Aorta (tissue), 5 donors: ENCODE data around the gene DNAJB14. TPM values are rescaled to one million over a fixed set of nuclear protein-coding genes. Genes with fewer than 3 reads are reported as not detected.
A peak's percentile ranks its signal among the peaks of the same experiment; 100 is the strongest.

ENCODE experiments used
- ATAC-seq: fragments of 200-7000 bp; cut with Tn5 transposase; one replicate; pipeline ENCODE4 v1.9.1; 2022; ENCODE audit warnings: moderate library complexity; ENCODE audit not compliant: low FRiP score
- DNase-seq, 2 donors: peaks; one replicate each; pipeline ENCODE4 v3.0.0-alpha.2; 2020
- H3K27ac ChIP-seq, 2 donors: one replicate each; pipeline ENCODE4 v1.5.1; 2013; ENCODE audit warnings: low read length in 2 of 2, mild to moderate bottlenecking in 2 of 2, moderate library complexity in 2 of 2, control low read depth in 1 of 2, inconsistent platforms in 1 of 2, low read depth in 1 of 2
- H3K27me3 ChIP-seq, 2 donors: one replicate each; pipeline ENCODE4 v1.6.1; 2013; ENCODE audit warnings: control low read depth in 1 of 2, low read length in 1 of 2, mild to moderate bottlenecking in 1 of 2, moderate library complexity in 1 of 2; ENCODE audit not compliant: insufficient read depth in 2 of 2, control insufficient read depth in 1 of 2
- H3K36me3 ChIP-seq, 2 donors: one replicate each; pipeline ENCODE4 v1.6.1; 2013; ENCODE audit warnings: control low read depth in 1 of 2, low read length in 1 of 2, mild to moderate bottlenecking in 1 of 2; ENCODE audit not compliant: insufficient read depth in 2 of 2, control insufficient read depth in 1 of 2
- H3K4me1 ChIP-seq, 2 donors: one replicate each; pipeline ENCODE4 v1.6.1; 2013; ENCODE audit warnings: low read length in 2 of 2, control low read depth in 1 of 2, mild to moderate bottlenecking in 1 of 2, moderate library complexity in 1 of 2; ENCODE audit not compliant: insufficient read depth in 2 of 2, control insufficient read depth in 1 of 2
- H3K4me3 ChIP-seq, 2 donors: one replicate each; pipeline ENCODE4 v1.5.1; 2013; ENCODE audit warnings: low read length in 2 of 2, control low read depth in 1 of 2, mild to moderate bottlenecking in 1 of 2
- H3K9me3 ChIP-seq: one replicate; pipeline ENCODE4 v1.6.1; 2013; ENCODE audit warnings: mild to moderate bottlenecking, low read length; ENCODE audit not compliant: control insufficient read depth
- WGBS, 2 donors: extraction: QIAGEN DNeasy Blood & Tissue Kit; methylation state at CpG; one replicate each; pipeline ENCODE4 v1.1.7; 2013; 5-methylcytosine and 5-hydroxymethylcytosine counted together
- intact Hi-C, 2 donors: fragments of 100-400 bp; cut with DNase I; formaldehyde crosslinking; loops; one replicate each; pipeline versions ENCODE4 v1.14.2 to v1.15.0; 2022
- polyA plus RNA-seq, 2 donors: library from polyadenylated mRNA; stranded (reverse); fragments of 200-250 nt; gene quantifications; one replicate each; pipeline ENCODE4 v1.2.3, GENCODE V29; 2013
- total RNA-seq, 2 donors: library from RNA; stranded (reverse); fragmentation: NEBNext Ultra II Directional; extraction: Animal tissue kit (Norgen Biotek cat#: 25700); gene quantifications; one replicate each; pipeline ENCODE4 v1.2.1, GENCODE V29; 2021
- donor health status: healthy with polysubstance abuse.
- donor health status: Bipolar disorder and iron deficiency.
- donor health status: DM: no; HTN: no; CAD: no.
- donor health status: DM: no; HTN: no; CAD: no.
- donor health status: DM: yes; HTN: yes; CAD: no.

DNAJB14 gene
- total and polyA plus RNA-seq, 4 donors = 12.4 to 58.6 (median 36.0) TPM

DNA sequence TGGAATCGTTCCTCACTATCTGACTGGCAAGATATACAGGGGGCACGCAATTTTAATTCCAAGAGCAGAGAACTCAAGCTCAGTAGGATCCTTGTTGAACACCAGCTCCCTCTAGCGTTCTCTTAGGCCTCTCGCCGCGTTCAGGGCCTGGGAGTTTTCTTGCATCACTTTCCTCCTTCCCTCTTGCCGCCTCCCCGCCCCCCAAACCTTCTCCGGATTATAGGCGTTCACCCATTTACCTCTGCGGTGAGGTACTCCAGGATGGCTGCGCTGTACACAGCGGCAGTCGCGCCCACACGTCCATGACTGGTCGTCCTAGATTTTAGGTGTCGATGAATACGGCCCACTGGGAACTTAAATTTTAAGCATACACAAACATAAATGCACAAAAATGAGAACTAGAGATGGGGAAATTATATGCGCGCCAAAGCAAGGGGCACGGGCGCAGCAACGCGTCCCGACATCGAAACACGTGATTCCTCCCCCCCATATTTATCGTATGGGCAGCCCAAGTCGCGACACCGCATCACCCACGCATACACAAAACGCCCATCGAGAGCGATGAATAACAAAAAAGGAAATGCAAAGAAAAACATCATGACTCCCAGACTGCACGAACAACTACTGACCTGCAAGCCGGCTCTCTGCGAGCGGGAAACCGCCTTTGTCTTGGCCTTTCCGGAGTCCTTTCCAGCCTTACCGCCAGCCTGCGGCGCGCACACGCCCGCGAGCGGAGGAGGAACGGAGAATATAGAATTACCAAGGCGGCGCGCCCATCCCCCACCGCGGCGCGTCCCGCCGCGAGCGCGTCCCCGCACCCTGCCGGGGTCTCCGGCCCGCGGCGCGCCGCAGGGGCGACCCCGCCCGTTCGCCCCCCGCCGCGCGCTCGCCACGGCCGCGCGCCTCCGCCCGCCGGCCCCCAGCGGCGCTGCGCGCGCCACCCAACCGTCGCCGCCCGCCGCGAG, 2.9 kb upstream of the DNAJB14 start:
- intact Hi-C loops = loop anchor here (2.0 to 5.0 kb wide), 3 partner anchors 57 to 389 kb away; partner anchors contain the start of gene LAMTOR3 (in 2 of the 2)
- peak overlapping the region in 1 of 2 donors; percentile 81 for H3K27ac ChIP-seq
- H3K27me3 ChIP-seq = no peaks in the 10 kb centered on the region
- H3K9me3 ChIP-seq = no peaks in the 10 kb centered on the region
- H3K4me3 ChIP-seq = peak overlapping the region; percentile 72 to 90
- 0 to 1% methylated on average over 77 to 98 of the region's 98 CpGs for WGBS, 2 donors
- H3K4me1 ChIP-seq = no peaks in the 10 kb centered on the region
- DNase-seq (peak; percentile 93), ATAC-seq (peak; percentile 69)
- H3K36me3 ChIP-seq = no peaks in the 10 kb centered on the region

DNA sequence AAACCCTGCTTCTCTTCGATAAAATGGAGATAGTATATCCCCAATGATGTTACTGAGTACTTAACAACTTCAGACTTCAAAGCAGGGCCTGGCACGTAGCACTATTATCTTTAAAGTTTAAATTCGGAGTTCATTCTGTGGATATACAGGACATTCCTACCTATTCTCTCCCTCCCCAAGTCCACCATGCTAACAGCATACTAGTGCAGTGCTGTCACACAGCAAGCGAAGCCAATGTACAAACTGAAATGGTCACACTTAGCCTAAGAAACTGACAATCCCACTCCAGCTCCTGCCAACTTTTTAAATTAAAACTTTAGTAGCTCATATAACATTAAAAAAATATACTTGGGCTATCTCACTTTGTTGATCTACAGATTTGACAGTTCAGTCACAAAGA, 1.2 kb upstream of the DNAJB14 start:
- 52 to 60% methylated on average over 4 of the region's 4 CpGs for WGBS, 2 donors

DNA sequence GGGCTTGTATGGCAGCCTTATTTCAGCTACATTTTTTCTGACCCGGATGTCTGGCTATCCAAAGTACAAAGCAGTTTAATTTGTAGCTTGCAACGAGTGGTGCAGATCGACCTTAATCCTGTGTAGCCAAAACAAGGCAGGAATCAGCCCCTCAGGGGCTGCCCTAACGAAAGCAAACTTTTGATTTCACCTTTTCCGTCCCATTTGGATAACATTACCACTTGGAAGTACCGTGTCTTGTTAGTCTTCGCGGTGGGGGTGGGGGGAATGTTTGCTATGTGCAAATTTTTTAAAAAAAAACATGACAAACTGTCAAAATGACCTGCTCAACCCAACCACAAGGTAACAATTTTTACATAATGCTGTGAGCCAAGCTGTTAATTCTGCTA, 766 bp upstream of the DNAJB14 start:
- Histone ChIP-seq H3K4me1 (no peaks in the 10 kb centered on the region), H3K27ac (peak overlapping the region; percentile 23 to 97), H3K4me3 (peak overlapping the region; percentile 78 to 97), H3K27me3 (no peaks in the 10 kb centered on the region), H3K9me3 (no peaks in the 10 kb centered on the region), H3K36me3 (no peaks in the 10 kb centered on the region)
- intact Hi-C loops = loop anchor here (2.0 to 5.0 kb wide), 3 partner anchors 55 to 384 kb away; partner anchors contain the start of gene LAMTOR3 (in 2 of the 2)
- no peak for ATAC-seq
- DNase-seq = no peak
- WGBS, 2 donors = 9 to 10% methylated on average over 8 of the region's 8 CpGs

More for the DNA sequence above, 1.2 kb upstream of the DNAJB14 start:
- H3K36me3 ChIP-seq = no peaks in the 10 kb centered on the region
- H3K4me1 ChIP-seq = no peaks in the 10 kb centered on the region
- no peaks in the 10 kb centered on the region for H3K27me3 ChIP-seq
- ATAC-seq (no peak), DNase-seq (no peak)
- no peak overlapping the region for H3K4me3 ChIP-seq
- intact Hi-C loops = loop anchor here (2.0 to 5.0 kb wide), 4 partner anchors 55 to 387 kb away; partner anchors contain the start of gene LAMTOR3 (in 2 of the 2)
- no peaks in the 10 kb centered on the region for H3K9me3 ChIP-seq
- H3K27ac ChIP-seq = peak overlapping the region; percentile 17 to 23

DNA sequence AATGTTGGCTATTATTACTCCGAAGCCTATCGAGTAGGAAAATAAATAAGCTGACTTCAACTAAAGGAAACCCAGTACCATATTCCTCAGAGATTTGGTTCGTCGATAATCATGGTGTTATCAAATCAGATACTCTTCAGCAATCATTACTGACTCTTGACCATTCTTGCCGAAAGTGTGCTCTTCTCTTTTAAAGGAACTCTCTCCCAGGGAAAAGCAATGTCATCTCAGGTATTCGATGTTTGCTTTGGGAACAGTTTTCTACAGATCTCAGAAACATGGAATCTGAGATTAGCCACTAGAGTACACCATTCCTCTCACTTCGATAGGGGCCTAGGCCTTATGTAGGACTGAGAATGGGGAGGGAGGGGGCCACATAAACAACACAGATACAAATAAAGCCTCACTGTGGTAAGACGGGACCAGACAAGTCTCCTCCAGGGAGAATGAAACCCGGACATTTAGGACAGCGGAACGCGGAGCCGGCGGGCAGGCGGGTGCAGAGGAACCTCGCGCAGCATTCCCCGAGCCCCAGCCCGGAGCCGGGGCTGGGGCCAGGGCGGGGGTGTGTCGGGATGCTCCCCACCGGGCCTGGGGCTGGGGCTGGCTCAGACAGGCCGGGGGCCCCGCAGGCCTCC, 581 bp downstream of the DNAJB14 start:
- DNase-seq (peak in 1 of 2 donors; percentile 81), ATAC-seq (peak; percentile 21)
- H3K9me3 ChIP-seq = no peaks in the 10 kb centered on the region
- no peaks in the 10 kb centered on the region for H3K4me1 ChIP-seq
- WGBS, 2 donors = 0 to 1% methylated on average over 25 of the region's 25 CpGs
- no peaks in the 10 kb centered on the region for H3K27me3 ChIP-seq
- H3K36me3 ChIP-seq = no peaks in the 10 kb centered on the region
- intact Hi-C loops = loop anchor here (2.0 to 5.0 kb wide), 3 partner anchors 54 to 383 kb away; partner anchors contain the start of gene LAMTOR3 (in 2 of the 2)
- H3K27ac ChIP-seq = peak overlapping the region; percentile 92 to 97
- peak overlapping the region; percentile 94 to 97 for H3K4me3 ChIP-seq

DNA sequence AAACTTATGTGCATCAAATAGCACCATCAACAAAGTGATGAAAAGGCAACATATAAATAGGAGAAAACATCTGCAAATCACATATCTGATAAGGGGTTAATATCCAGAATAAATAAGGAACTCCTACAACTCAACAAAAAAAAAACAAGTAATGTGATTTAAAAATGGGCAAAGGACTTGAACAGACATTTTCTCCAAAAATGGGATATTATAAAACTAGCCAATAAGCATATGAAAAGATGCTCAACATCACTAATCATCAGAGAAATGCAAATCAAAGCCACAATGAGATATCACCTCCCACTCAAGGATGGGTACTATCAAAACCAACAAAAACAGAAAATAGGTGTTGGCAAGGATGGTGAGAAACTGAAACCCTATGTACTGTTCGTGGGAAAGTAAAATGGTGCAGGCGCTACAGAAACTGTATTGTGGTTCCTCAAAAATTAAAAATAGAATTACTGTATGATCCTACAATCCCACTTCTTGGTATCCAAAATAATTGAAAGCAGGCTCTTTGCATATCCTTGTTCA, 2.4 kb downstream of the DNAJB14 start:
- H3K27me3 ChIP-seq = no peaks in the 10 kb centered on the region
- WGBS, 2 donors = 92% methylated on average over 2 of the region's 2 CpGs
- intact Hi-C loops = no loop called here
- H3K9me3 ChIP-seq = no peaks in the 10 kb centered on the region
- no peak for DNase-seq
- no peak for ATAC-seq
- H3K27ac ChIP-seq = no peak overlapping the region
- no peaks in the 10 kb centered on the region for H3K36me3 ChIP-seq
- no peak overlapping the region for H3K4me3 ChIP-seq
- no peaks in the 10 kb centered on the region for H3K4me1 ChIP-seq

DNA sequence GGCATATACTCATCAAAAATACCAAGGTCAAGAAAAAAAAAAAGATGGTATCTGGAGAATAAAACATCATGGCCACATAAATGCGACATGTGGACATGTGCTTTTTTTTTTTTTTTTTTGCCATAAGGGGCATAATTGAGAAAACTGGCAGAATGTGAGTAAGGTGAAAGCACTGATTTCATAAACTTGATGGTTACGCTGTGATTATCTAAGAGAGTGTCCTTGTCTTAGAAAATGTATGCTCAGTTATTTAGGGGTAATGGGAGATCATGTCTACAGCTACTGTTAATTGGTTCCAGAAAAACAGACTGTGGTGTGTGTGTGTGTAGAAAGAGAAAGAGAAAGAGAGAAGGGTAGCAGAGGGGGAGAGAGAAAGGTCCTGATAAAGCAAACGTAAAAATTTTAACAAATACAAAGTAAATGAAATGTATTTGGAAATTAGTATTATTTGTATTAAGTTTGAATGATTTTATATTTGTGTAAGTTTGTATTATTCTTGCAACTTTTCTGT, 8.1 kb downstream of the DNAJB14 start:
- WGBS, 2 donors = 91 to 93% methylated on average over 3 of the region's 3 CpGs
- DNase-seq (no peak), ATAC-seq (no peak)
- Histone ChIP-seq H3K27me3 (no peaks in the 10 kb centered on the region), H3K4me3 (no peak overlapping the region), H3K4me1 (no peaks in the 10 kb centered on the region), H3K36me3 (no peaks in the 10 kb centered on the region), H3K27ac (no peak overlapping the region), H3K9me3 (no peaks in the 10 kb centered on the region)
- intact Hi-C loops = no loop called here

DNA sequence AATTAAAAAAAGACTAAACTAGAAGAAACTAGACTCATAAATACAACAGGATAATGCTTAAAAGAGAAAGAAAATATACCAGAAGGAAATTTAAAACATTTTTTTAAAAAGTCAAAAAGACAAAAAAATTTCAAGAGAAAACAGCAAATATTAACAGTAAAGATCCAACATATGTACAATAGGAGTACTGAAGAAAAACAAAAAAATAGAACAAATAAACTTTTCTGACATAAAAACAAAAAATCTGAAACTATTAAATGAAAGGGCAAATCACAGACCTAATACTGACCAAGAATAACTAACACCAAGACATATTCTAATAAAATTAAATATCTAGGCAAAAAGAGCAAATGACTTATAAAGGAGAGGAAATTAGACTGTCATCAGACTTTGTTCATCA, 11.5 kb downstream of the DNAJB14 start:
- intact Hi-C loops = no loop called here
- ATAC-seq (no peak), DNase-seq (no peak)
- Histone ChIP-seq H3K27ac (no peak overlapping the region), H3K36me3 (no peaks in the 10 kb centered on the region), H3K27me3 (no peaks in the 10 kb centered on the region), H3K4me3 (no peak overlapping the region), H3K4me1 (no peaks in the 10 kb centered on the region), H3K9me3 (no peaks in the 10 kb centered on the region)

DNA sequence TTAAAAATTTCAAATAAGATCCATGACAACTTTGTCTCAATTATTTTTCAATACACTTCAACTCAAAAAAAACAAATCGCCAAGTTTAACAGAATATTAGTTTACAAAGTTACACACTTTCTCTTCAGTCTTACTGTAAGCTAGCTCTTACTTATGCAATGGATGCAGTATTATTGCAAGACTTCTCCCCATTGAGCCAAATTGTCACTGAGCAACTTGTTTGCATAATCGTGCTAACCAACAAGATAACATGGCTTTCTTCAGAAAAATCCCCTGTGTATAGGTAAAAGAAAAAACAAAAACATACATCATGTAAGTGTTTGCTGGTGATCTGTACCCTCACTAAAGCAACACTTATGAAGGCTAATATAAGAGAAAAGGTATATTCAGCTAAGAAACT, 18.9 kb downstream of the DNAJB14 start:
- intact Hi-C loops = no loop called here
- no peaks in the 10 kb centered on the region for H3K27me3 ChIP-seq
- H3K4me1 ChIP-seq = no peaks in the 10 kb centered on the region
- peaks cover 0 to 4% of the 10 kb centered on the region in 2 donors for H3K36me3 ChIP-seq
- H3K9me3 ChIP-seq = no peaks in the 10 kb centered on the region
- DNase-seq (no peak), ATAC-seq (no peak)
- WGBS, 2 donors = 84 to 85% methylated on average over 2 of the region's 2 CpGs
- H3K4me3 ChIP-seq = no peak overlapping the region
- H3K27ac ChIP-seq = no peak overlapping the region
